Endothelial cell of umbilical vein (primary cell): ENCODE results near the gene PCDH9. TPM values are rescaled to one million over a fixed set of nuclear protein-coding genes. Genes with fewer than 3 reads are reported as not detected.

Experiments
- BruUV-seq: library from RNA; stranded (reverse); fragments of 400-500 nt; replicated peaks from 2 replicates; lab custom pipeline; 2021; lab: Mats Ljungman, UMichigan
- CTCF ChIA-PET: fragments of 300-600, 350-600 bp; sonication (Branson Sonifier 250); formaldehyde crosslinking; loops from one replicate; lab custom pipeline; 2021; ENCODE audit warnings: antibody characterized with exemption, inconsistent platforms; lab: Charles Lee
- POLR2A ChIA-PET: fragments of 300-600, 350-600 bp; sonication (Branson Sonifier 250); formaldehyde crosslinking; loops from one replicate; lab custom pipeline; 2021; ENCODE audit warnings: antibody characterized with exemption, inconsistent platforms; lab: Charles Lee
- DNase-seq: peaks from one replicate; pipeline ENCODE4 v3.0.0-alpha.2; 2011; ENCODE audit warnings: low read depth, low spot score
- FAIRE-seq: peaks from 2 replicates; lab custom pipeline; 2011; peaks lifted over from hg19 to GRCh38; lab: Jason Lieb, UNC
- H2AFZ ChIP-seq: 2 replicates; pipeline ENCODE4 v1.6.0; 2012; ENCODE audit warnings: low read depth, low read length, control low read depth, inconsistent platforms
- H3K27ac ChIP-seq: 2 replicates; pipeline ENCODE4 v1.5.1; 2011; ENCODE audit warnings: low read depth, mild to moderate bottlenecking, control low read depth, low read length, moderate library complexity; ENCODE audit not compliant: insufficient read depth
- H3K27me3 ChIP-seq, 2 experiments: 2 replicates each; pipeline versions ENCODE4 v1.6.0 to v1.6.1; 2011; ENCODE audit warnings: low read length in 2 of 2, mixed read lengths in 1 of 2; ENCODE audit not compliant: control insufficient read depth in 2 of 2, insufficient read depth in 2 of 2
- H3K36me3 ChIP-seq, 2 experiments: 2 replicates in 1 of 2; 3 replicates in 1 of 2; pipeline ENCODE4 v1.5.1; 2011; ENCODE audit warnings: low read length in 2 of 2, mild to moderate bottlenecking in 1 of 2, moderate library complexity in 1 of 2; ENCODE audit not compliant: control insufficient read depth in 2 of 2, insufficient read depth in 2 of 2; ENCODE audit errors: extremely low read depth in 1 of 2
- H3K4me1 ChIP-seq: 3 replicates; pipeline ENCODE4 v1.5.1; 2011; ENCODE audit warnings: mild to moderate bottlenecking, low read length; ENCODE audit not compliant: control insufficient read depth, insufficient read depth; ENCODE audit errors: extremely low read depth
- H3K4me2 ChIP-seq: 2 replicates; pipeline ENCODE4 v1.6.1; 2011; ENCODE audit warnings: low read length, control low read depth, mixed read lengths; ENCODE audit not compliant: insufficient read depth
- H3K4me3 ChIP-seq, 3 experiments: fragments of 200-600 bp in 1 of 3; sonication (generic), shearing (Covaris generic) in 1 of 3; replicated peaks in 1 of 3; 2 replicates each; pipeline ENCODE4 v1.5.1; 2011 to 2016; ENCODE audit warnings: control low read depth in 3 of 3, low read length in 3 of 3, mild to moderate bottlenecking in 2 of 3, inconsistent platforms in 1 of 3, low read depth in 1 of 3, moderate library complexity in 1 of 3; ENCODE audit not compliant: insufficient read depth in 1 of 3
- H3K79me2 ChIP-seq: 2 replicates; pipeline ENCODE4 v1.6.0; 2012; ENCODE audit warnings: low read length, inconsistent platforms; ENCODE audit not compliant: control insufficient read depth, insufficient read depth
- H3K9ac ChIP-seq: replicated peaks from 2 replicates; pipeline ENCODE3; 2011; ENCODE audit warnings: low read length, control low read depth; ENCODE audit not compliant: insufficient read depth; ENCODE audit errors: extremely low read depth
- H3K9me1 ChIP-seq: replicated peaks from 3 replicates; pipeline ENCODE4 v1.6.0; 2011; ENCODE audit warnings: mild to moderate bottlenecking, low read length; ENCODE audit not compliant: control insufficient read depth, insufficient read depth; ENCODE audit errors: extremely low read depth
- H3K9me3 ChIP-seq: replicated peaks from 2 replicates; pipeline ENCODE4 v1.5.1; 2012; ENCODE audit warnings: low read length, inconsistent platforms; ENCODE audit not compliant: control insufficient read depth, insufficient read depth
- H4K20me1 ChIP-seq: replicated peaks from 2 replicates; pipeline ENCODE3; 2011; ENCODE audit warnings: mild to moderate bottlenecking, low read length; ENCODE audit not compliant: control insufficient read depth, insufficient read depth; ENCODE audit errors: extremely low read depth
- CTCF ChIP-seq, 2 donors: IDR thresholded peaks; 1 replicate in 1 of 2; 2 replicates in 1 of 2; pipeline ENCODE4 v1.5.1; 2011; ENCODE audit warnings: low read length in 2 of 2, mild to moderate bottlenecking in 2 of 2, moderate library complexity in 2 of 2, control low read depth in 1 of 2, inconsistent platforms in 1 of 2, low read depth in 1 of 2; ENCODE audit not compliant: insufficient read depth in 1 of 2; ENCODE audit errors: extremely low read depth in 1 of 2
- EZH2 ChIP-seq: IDR thresholded peaks from 2 replicates; pipeline ENCODE4 v1.6.1; 2012; ENCODE audit warnings: borderline replicate concordance, low read depth, mild to moderate bottlenecking, moderate library complexity, low read length, inconsistent platforms; ENCODE audit not compliant: severe bottlenecking
- FOS ChIP-seq: IDR thresholded peaks from 2 replicates; pipeline ENCODE4 v1.6.1; 2011; ENCODE audit warnings: mild to moderate bottlenecking, low read length, moderate library complexity, borderline replicate concordance; ENCODE audit not compliant: insufficient read depth
- GATA2 ChIP-seq: IDR thresholded peaks from 2 replicates; pipeline ENCODE4 v1.7.0; 2011; ENCODE audit warnings: low read depth, mild to moderate bottlenecking, moderate library complexity, mixed read lengths, low read length; ENCODE audit not compliant: insufficient read length, insufficient read depth
- JUN ChIP-seq: IDR thresholded peaks from 2 replicates; pipeline ENCODE4 v1.6.1; 2011; ENCODE audit warnings: borderline replicate concordance, low read depth; ENCODE audit not compliant: insufficient read length, insufficient read depth
- MYC ChIP-seq: IDR thresholded peaks from one replicate; pipeline ENCODE4 v1.6.1; 2011; ENCODE audit warnings: mild to moderate bottlenecking, low read depth, low read length
- POLR2A ChIP-seq: IDR thresholded peaks from 2 replicates; pipeline ENCODE4 v1.6.1; 2012; ENCODE audit warnings: low read depth, mild to moderate bottlenecking, control low read depth, low read length
- POLR2AphosphoS5 ChIP-seq: IDR thresholded peaks from 2 replicates; pipeline ENCODE4 v1.6.1; 2012; ENCODE audit warnings: low read depth, mild to moderate bottlenecking, control low read depth, low read length, moderate library complexity; ENCODE audit not compliant: insufficient read depth
- dilution Hi-C: fragments of 300-500 bp; cut with MboI; formaldehyde crosslinking; loops from one replicate; pipeline ENCODE4 v1.15.0; 2019; ENCODE audit warnings: low sequenced_read_pairs; ENCODE audit not compliant: extremely low pct_ligation_motif_present
- intact Hi-C: fragments of 100-400 bp; cut with micrococcal nuclease; formaldehyde crosslinking; loops from one replicate; pipeline ENCODE4 v1.10.0; 2022
- polyA plus RNA-seq, 4 experiments: library from polyadenylated mRNA; depleted of rRNA in 3 of 4; stranded (reverse) in 3 of 4; unstranded in 1 of 4; fragments of >200 nt; gene quantifications; 2 replicates each; pipeline versions ENCODE4 v1.2.1 to v1.2.3, GENCODE V29; 2011 to 2012; ENCODE audit warnings: missing spikeins in 1 of 4
- total RNA-seq: library from RNA; stranded (reverse); gene quantifications from 2 replicates; pipeline ENCODE4 v1.2.3, GENCODE V29; 2021
- TF ChIP-seq, protein P1 (sequence below): IDR thresholded peaks from 2 replicates; pipeline ENCODE4 v1.6.1; 2011; ENCODE audit not compliant: insufficient read depth, insufficient read length

The PCDH9 gene
- total and polyA plus RNA-seq, 2 donors (not counting 3 experiments of a cell fraction or from before 2014, with no cell fraction given): 1.1 to 5.2 TPM

GRCh38 chr13:66581675-66582074 lies 648.5 kb downstream of the PCDH9 start:
- Histone ChIP-seq H3K4me1 (no peaks in the 10 kb centered on the region), H3K9me3 (no peaks in the 10 kb centered on the region), H3K79me2 (no peaks in the 10 kb centered on the region), H4K20me1 (no peaks in the 10 kb centered on the region), H3K4me2 (no peak overlapping the region), H3K4me3 (no peak overlapping the region), H2AFZ (no peak overlapping the region), H3K27me3 (no peaks in the 10 kb centered on the region), H3K9ac (no peak overlapping the region), H3K9me1 (no peaks in the 10 kb centered on the region), H3K36me3 (no peaks in the 10 kb centered on the region), H3K27ac (no peak overlapping the region)
- DNase-seq (no peak), FAIRE-seq (no peak)
- intact Hi-C loops: no loop called here
- no TSS peak for BruUV-seq
- dilution Hi-C loops: no loop called here
- TF ChIP-seq MYC: no peak
- TF ChIP-seq EZH2: no peak
- TF ChIP-seq GATA2: no peak
- TF ChIP-seq, protein P1, sequence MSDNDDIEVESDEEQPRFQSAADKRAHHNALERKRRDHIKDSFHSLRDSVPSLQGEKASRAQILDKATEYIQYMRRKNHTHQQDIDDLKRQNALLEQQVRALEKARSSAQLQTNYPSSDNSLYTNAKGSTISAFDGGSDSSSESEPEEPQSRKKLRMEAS: no peak
- ChIA-PET CTCF (no interaction called here), POLR2A (no interaction called here)

GRCh38 chr13:66578305-66578704 lies 651.8 kb downstream of the PCDH9 start:
- dilution Hi-C loops (no loop called here), intact Hi-C loops (no loop called here)
- no peak for DNase-seq
- Histone ChIP-seq H3K9me1 (no peaks in the 10 kb centered on the region), H3K27ac (no peak overlapping the region), H2AFZ (no peak overlapping the region), H3K9me3 (no peaks in the 10 kb centered on the region), H3K36me3 (no peaks in the 10 kb centered on the region), H3K4me3 (no peak overlapping the region), H3K4me1 (no peaks in the 10 kb centered on the region), H3K9ac (no peak overlapping the region), H3K4me2 (no peak overlapping the region), H3K27me3 (no peaks in the 10 kb centered on the region), H3K79me2 (no peaks in the 10 kb centered on the region), H4K20me1 (no peaks in the 10 kb centered on the region)
- ChIA-PET POLR2A (no interaction called here), CTCF (interaction anchor here (1.2 to 1.5 kb wide), 2 partner anchors 13 to 40 kb away, joined by 3 read pairs; no protein-coding TSS in a partner anchor)
- BruUV-seq: no TSS peak
- FAIRE-seq: no peak
- TF ChIP-seq FOS (no peak), CTCF (IDR thresholded peaks at IDR 0.05; ENCODE audit: extremely low read depth in 1 of 2, insufficient read depth in 1 of 2, low read depth in 1 of 2, low read length in 2 of 2) (no peak), JUN (no peak), MYC (no peak), POLR2AphosphoS5 (no peak), EZH2 (no peak), POLR2A (no peak), GATA2 (no peak)
- TF ChIP-seq, protein P1: no peak
